Measurements from ENCODE around the gene APBB1.
"Not testable (repeated sequence)": the region's sequence is repeated elsewhere in the genome, so short reads cannot be mapped to it uniquely, and the experiment has no call there.

The APBB1 gene

DNA sequence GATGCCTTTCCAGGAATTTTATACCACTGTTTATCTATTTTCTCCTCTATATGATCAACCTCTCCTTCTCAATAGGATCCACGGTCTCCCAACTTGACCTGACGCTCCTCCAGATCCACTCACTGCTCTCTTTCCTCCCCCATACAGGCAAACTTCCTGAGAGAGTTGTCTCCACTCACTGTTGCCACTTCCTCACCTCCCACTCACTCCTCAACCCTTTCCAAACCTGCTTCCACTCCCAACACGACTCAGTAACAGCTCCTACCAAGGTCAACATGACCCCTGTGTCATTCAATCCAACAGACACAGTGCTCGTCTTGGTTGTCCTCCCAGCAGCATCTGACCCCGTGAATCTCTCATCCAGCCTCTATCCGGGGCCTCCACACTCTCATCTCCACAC is 3.1 kb downstream of the APBB1 start:
- DNase-seq = no peak

DNA sequence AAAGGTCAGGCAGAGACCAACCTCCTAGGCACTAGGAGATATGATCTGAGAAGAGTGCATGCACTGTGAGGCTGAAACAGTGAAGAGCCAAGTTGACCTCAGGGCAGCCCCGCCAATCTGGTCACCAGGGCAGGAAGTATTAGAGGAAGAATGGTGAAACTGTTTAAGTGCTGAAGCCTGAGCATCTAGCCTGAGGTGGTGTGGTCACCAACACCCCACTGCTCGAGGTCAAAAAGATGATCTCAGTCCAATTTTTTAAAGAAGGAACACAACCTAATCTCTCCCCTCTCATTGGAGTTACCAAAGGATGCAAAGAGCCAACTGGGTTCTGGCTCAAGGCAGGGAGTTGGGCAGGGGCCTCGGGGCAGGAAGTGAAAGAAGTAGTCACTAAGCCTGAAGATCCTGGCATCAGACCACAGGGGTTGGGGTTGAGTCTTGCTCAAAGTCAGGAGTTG is 4.0 kb downstream of the APBB1 start:
- peak; percentile 55 for DNase-seq

DNA sequence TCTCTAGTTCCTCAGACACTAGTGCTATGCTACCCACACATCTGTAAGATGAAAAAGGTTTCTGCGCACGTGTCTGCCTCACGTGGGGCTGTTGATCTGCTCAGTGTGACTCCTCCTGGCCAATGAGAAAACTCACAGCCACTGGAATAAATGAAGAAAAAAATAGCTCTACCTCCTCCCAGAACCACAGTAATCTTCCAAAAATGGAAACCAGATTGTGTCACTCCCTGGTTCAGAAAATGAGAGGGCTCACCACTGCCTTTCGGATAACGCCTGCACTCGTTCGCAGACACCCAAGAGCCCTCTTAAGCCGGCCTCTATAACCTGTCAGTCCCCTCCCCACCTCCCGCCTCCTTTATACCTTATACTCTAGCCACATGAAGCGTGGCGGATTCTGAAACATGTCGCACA is 5.1 kb downstream of the APBB1 start:
- peak; percentile 81 for DNase-seq

DNA sequence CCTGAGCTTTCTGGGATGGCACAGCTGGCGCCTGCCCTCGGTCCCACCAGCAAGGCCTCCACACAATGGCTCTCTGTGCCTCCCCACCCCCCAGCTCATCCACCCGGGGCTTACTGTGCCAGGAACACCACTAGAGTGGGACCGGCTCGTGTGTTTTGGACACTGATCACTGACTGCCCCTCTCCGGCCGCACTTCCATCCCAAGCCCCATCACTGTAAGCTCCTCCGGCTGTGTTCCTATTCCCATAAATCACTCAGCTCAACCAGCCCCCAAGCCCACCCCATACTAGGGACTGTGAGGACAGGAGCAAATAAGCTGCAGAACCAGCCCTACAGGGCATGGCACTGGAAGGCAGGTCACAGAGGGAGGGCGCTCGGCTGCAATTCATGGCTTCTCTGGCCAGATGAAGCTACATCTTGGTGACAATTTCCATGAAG is 7.3 kb downstream of the APBB1 start:
- DNase-seq = no peak

DNA sequence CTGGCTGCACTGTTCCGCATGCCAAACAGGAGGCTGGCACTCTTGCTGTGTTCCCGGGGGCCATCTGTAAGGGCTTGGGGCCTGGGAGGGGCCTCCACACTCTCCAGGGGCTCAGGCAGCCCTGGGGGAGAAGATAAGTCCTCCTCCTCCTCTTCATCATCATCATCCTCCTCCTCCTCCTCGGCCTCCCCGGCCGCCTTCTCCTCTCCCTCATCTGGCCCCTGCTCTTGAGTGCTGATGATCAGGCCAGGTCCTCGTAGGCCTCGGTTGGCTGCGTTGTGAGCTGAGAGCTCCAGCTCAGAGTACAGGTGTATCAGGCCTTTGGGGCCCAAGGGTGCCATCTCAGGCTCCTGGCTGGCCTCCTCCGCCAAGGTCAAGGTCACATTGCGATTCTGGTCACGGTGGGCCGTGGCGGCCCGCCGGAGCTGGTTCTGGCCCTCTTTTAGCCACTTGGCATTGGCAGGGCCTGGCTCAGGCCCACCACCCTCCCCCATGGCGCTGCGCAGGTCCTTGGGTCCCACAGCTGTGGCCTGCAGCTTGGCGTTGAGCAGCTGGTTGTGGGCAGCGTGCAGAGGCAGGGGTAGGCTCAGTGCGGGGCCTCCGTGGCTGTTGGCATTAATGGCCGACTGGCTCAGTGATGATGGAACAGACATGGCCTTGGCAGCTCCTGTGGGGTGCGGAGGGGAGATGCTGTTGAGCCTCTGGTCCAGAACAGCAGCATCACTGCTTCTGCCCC is 8.0 kb downstream of the APBB1 start:
- DNase-seq = no peak

DNA sequence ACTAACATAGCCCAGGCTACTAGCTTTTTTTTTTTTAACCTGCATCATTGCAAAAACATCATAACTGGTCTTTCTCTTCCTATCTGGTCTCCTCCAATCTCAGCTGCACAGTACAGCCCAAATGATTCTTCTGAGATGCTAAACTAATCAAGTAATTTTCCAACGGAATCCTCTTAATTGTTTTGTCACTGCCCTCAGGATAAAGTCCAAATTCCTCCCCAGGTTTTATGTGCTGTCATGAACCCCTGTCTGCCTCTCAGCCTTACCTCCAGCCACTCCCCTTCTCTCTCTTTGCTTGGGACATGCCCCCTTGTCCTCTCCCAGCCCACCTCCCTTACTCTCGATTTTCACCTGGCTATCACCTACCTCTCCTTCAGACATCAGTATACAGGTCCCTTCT is 12.5 kb downstream of the APBB1 start:
- DNase-seq = no peak

DNA sequence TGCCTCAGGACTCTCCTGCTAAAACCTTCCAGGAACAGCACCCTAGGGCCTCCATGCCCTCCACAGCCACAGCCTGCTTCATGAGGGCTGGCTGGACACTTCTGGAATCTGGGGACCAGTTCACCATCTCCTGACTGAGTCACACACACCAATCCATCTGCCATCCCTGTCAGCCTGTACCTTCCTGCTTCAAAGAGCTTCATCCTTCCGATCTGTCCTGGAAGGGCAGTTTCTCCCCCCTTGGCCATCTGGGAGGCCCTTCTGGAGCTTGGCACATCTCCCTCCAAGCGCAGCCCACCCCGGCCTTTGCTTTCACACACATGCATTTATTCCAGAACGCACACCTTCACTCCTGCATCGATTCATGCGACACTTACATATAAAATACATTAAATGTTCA is 13.0 kb downstream of the APBB1 start:
- DNase-seq = no peak

DNA sequence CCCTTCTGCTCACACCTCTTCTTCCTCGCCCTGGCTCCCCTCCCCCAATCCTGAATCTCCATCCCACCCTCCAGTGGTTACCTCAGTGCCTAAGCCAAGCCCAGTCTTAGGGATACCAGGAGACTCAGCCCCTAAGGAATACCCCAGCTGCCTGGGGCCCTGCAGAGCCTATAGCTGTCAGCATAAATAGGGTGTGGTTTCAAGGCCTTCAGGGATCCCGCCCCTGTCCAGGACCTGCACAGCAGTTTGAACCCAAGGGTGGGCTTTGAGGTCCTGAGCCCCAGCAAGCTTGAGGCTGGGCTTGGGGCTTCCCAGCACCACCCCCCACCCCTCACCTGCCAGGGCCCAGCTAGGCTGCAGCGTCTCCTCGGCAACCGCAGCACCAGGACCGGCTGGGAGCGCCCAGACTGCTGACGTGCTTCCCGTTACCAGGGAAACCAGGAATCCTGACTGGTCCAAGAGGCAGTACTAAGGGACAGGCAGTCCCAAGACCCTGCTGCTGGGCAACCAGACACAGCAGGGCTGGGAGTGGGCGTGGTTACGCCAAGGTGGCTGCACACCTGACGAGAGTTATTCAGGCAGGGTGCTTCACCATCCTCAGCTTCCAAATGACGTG is 13.7 kb downstream of the APBB1 start:
- no peak for DNase-seq

DNA sequence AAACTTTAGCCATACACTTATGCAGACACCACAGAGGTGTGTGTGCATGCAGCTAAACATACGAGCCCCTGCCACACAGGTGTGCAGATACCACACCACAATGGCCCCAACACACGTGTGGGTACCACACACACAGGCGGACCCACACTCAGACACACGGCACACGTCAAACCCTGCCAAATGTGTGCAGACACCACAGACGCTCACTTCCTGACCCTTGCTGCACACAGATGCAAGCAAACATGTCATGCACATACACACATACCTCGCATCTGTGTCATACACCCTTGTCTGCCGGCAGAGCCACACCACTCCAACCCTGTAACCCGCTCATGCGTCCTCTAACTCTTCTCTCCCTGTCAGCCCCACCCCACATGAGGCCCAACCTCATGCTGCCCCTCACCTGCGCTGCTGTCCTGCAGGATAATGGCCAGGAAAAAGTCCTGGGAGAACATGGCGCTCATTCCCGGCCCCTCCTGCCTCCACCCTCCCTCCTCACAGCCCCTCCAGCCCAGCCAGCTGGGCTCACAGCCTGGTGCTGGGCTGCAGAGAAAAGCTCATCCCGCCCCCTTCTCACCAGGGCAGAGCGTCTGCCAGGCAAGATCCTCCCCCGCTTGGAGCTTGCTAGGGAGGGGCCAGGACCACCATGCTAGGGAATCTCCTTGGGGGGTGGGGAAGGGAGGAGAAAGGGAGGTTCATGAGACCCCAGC is 14.4 kb downstream of the APBB1 start:
- DNase-seq = no peak

DNA sequence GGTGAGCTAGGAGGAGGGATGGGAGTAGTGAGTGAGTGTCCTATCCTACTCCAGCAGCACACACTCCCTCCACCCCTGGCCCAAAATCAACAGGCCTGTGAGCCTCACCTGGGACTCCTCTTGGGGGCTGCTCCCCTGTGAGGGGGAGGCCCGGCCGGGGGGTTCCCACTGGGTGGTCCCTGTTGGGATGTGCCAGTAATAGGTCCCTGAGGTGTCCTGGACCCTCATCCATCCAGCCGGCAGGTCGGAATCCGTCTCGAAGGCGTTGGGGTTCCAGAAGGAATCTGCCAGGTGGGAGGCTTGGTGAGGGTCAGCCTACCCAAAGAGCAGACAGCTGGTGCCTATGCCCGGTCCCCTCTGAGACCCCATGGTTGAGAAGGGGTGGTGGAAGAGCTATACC is 15.4 kb downstream of the APBB1 start:
- no peak for DNase-seq

DNA sequence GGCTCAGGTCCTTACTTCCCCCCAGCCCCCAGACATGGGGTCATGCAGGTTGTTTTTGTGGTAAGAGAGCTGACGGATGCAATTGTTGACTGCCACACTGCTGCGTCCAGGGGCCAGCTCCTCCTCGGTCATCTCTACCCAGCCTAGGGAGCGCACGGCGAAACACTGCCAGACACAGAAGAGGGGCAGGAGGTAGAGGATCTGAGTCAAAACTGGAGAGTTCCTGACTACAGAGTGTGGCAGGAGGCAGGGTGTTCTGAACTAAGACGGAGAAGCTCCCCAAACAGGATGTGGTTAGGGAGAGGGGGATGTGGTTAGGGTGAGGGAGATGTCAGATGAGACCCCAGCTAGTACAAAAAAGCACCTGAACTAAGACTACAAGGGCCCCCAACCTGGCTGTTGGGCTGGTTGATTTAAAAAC is 16.3 kb downstream of the APBB1 start:
- DNase-seq = peak; percentile 78

DNA sequence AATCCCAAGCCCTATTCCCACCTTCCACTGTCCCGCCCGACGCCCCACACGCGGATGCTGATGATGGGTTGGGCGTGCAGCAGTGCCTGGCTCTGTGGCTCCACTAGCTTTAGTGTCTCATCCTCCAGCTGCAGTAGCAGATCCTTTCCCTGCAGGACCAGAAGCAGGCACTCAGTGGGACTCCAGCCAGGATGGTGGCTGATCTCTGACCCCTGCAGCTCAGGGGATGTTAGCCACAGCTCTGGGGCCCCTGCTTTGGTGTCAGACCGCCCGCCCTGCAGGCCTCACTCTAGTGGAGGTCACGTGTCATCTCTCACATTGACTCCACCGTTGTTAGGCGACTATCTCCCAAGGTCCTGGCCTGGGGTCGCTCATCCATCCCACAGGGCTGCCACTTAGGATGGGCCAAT is 16.8 kb downstream of the APBB1 start:
- peak; percentile 36 for DNase-seq

DNA sequence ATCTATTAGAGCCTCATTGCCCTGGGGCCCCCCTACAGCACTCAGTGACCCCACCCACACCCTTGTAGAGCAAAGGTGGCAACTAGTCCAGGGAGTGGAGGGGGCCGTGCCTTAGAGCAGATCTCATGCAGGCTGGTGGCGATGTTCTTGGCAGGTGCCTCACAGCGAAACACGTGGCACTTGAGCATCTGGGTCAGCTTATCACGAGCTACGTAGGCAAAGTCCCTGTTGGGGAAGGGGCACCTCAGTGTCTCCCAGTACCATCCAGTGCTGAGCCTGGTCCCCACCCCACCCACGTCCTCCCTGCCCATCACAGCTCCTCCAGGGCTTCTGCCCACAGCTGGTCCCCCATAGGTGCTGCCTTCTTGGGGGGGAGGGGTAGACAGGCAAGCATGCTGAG is 17.4 kb downstream of the APBB1 start:
- no peak for DNase-seq

DNA sequence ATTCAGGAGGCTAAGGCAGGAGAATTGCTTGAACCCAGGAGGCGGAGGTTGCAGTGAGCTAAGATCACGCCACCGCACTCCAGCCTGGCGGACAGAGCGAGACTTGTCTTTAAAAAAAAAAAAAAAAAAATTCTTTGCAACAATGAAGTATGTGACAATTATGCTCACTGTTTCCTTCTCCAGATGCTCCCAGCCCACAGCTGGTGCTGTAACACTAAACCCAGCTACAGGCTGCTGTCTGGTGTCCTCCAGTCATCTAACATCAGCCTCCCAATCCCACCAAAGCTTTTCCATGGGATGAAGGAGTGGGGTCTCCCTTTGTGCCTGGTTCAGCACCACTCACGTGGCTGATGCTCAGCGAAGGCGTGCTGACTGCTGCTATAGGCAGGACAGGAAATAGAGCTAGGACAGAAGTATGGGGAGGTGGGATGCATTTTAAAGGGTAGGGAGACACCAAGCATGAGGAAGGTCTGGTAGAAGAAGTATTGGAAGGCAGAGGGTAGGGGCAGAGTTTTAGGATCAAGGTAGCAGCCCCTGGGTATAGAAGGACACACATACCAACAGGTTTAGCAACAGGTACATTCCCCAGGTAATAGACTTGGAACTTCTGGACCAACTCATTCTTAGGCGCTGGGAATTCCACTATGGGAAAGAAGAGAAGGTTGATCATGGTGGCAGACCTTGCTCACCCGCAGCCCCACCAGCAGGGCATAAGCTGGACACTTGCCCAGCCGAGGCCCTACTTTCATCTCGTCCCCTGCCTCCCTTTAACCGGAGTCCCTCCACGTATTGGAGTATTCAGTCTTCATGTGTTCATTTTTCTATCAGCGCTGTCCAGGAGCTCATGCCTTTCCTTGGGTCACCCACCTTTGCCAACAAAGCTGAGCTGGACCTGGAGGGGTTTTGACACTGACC is 18.2 kb downstream of the APBB1 start:
- no peak for DNase-seq

DNA sequence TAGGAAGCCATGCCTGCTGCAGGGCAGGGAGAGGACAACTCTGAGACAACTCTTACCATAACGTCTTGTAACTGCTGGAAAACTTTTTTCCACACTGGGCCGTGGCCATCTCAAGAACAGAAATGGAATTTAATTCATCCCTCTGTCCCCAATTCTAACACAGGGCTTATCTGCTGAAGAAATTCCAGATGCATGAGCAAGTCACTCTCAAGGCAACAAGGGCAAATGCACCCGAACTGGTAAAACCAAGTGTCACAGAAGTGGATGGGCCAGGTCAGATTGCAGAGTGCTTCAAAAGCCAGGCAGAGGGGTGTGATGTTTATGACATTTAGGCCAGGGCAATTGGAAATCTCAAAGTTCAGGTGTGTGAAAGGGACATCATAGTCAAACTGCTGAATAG is 21.3 kb downstream of the APBB1 start:
- no peak for DNase-seq

DNA sequence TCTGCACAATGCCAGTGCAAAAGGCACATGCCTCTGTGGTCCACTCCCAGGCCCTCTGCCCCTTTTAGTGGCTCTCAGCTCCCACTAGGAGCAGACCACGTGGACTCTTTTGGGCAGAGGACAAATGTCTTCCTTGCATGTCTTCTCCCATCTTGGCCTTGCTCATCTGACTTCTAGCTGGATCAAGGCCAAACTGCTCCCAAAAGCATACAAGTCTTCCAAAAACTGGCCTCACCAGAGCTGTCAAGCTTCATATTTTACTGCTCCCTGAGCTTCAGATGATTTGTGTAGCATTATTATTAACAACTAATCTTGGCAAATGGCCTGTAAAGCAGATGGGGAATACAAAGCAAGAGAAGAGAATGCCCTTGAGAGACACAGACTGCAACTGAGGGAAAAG is 21.7 kb downstream of the APBB1 start:
- no peak for DNase-seq

DNA sequence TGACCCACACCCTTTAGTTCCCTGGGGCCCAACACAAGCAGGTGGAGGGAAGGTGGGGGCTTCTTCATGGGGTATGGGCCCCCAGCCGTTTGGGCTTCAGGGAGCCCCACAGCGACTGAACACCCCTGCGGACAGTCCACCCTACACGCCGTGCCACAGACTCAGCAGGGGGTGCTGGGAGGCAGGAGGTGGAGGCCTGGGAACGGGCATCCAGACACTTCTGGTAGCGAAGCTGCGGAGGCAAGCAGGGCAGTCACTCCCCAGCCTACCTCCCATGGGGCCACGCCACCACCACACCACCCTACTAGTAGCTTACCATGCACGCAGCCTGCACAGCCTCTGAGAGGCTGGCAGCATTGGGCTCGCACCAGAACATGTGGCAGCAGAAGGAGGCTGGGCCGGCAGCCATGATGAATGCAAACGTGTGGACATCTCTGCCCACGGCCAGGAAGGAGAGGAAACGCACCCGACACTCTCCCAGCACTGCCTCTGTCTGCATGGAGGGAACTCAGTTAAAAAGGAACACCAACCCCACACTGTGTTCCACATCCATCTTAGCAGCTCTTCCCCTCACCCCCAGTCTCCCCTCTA is 23.3 kb downstream of the APBB1 start:
- DNase-seq = no peak

DNA sequence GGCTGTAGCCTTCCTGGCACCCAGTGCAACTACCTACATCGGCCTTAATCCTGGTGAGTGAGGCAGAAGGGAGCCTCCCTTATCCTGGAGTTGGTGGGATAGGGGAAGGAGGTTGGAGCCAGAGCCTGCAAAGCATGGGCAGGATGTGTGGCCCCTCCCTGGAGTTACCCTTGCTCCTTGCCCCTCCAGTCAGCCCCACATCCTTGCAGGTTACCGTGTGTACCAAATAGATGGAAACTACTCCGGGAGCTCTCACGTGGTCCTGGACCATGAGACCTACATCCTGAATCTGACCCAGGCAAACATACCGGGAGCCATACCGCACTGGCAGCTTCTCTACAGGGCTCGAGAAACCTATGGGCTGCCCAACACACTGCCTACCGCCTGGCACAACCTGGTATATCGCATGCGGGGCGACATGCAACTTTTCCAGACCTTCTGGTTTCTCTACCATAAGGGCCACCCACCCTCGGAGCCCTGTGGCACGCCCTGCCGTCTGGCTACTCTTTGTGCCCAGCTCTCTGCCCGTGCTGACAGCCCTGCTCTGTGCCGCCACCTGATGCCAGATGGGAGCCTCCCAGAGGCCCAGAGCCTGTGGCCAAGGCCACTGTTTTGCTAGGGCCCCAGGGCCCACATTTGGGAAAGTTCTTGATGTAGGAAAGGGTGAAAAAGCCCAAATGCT is 24.8 kb downstream of the APBB1 start:
- no peak for DNase-seq

DNA sequence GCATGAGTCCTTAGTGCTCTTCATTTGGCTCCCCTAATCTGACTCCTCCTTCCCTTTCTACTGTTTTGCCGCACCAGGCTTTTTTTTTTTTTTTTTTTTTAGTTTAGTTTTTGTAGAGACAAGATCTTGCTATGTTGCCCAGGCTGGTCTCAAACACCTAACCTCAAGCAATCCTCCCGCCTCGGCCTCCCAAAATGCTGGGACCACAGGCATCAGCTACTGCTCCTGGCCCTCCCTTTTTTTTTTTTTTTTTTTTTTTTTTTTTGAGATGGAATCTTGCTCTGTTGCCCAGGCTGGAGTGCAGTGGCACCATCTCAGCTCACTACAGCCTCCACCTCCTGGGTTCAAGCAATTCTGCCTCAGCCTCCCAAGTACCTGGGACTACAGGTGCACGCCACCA is 26.6 kb downstream of the APBB1 start:
- DNase-seq = not testable (repeated sequence)

DNA sequence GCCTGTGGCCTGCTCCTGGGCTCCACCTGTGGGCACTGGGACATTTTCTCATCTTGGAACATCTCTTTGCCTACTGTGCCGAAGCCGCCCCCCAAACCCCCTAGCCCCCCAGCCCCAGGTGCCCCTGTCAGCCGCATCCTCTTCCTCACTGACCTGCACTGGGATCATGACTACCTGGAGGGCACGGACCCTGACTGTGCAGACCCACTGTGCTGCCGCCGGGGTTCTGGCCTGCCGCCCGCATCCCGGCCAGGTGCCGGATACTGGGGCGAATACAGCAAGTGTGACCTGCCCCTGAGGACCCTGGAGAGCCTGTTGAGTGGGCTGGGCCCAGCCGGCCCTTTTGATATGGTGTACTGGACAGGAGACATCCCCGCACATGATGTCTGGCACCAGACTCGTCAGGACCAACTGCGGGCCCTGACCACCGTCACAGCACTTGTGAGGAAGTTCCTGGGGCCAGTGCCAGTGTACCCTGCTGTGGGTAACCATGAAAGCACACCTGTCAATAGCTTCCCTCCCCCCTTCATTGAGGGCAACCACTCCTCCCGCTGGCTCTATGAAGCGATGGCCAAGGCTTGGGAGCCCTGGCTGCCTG is 27.3 kb downstream of the APBB1 start:
- no peak for DNase-seq

DNA sequence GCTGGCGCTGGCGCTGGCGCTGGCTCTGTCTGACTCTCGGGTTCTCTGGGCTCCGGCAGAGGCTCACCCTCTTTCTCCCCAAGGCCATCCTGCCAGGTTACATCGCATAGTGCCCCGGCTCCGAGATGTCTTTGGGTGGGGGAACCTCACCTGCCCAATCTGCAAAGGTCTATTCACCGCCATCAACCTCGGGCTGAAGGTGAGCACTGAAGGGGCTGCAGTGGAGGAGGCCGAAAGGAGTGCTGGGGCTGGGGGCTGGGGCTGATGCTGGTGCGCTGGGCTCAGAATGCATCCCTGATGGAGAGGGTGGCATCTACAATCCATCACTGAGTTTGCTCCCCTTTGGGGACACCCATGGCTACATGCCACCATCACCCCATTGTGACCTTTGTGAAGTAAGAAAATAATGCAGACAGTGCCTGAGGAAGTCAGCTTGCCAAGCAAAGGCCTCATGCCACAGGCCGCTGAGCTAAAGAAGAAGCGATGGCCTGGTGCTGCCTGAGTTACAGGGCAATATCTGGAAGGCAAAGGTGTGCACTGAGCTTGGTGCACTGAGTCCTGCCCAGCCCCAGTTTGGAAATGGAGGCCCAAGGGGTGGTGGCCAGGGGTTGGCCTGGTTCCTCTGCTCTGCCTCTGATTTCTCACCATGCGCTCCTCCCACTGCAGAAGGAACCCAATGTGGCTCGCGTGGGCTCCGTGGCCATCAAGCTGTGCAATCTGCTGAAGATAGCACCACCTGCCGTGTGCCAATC is 28.0 kb downstream of the APBB1 start:
- no peak for DNase-seq
